NT2/D1 (cell line): ENCODE measurements around the gene BOLA3.

Experiments used
- YY1 ChIP-seq: IDR thresholded peaks from 2 replicates; pipeline ENCODE4 v1.6.1; 2011; ENCODE audit not compliant: insufficient read length, insufficient read depth
- ZNF274 ChIP-seq: IDR thresholded peaks from 2 replicates; pipeline ENCODE4 v1.6.1; 2011; ENCODE audit warnings: mild to moderate bottlenecking, low read depth, low read length

DNA sequence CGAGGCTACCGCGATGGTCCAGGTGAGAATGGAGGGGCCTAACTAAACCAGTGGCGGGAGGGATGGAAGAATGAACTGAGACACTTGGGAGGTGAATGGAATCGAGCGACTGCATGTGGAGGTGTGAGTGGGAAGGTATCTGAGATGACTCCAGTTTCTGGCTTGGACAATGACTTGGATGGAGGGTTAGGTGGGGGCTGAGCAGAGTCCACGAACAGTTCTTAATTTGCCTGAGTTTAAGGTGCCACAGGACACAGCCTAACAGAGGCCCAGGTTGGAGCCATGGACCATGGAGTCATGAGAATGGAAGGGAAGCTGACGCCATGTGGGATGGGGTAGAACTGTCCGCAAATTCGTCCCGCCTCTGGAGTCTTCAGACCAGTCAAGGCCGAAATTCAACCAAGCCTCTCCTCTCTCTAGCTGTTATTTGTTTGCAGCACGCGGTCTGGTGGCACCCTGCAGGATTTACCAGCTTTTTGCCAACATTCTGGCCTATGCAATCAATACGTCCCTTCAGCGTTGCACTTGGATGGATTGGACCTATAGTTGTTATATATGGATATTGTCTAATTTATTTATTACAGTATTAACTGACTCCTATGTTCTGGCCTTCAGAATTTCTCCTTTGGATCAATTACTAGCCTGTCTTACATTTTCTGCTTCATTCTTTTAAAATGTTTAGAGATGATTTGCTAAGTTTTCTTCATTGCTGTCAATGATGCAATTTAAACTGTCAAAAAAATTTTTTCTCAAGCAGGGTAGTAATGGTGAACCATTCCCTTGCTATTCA is 940 bp upstream of the BOLA3 start:
- no peak for TF ChIP-seq YY1
- no peak for TF ChIP-seq ZNF274
